ENCODE data around the gene DHRS2. TPM values are rescaled to one million over a fixed set of nuclear protein-coding genes. Genes with fewer than 3 reads are reported as not detected.
"Not testable (repeated sequence)": the region's sequence is repeated elsewhere in the genome, so short reads cannot be mapped to it uniquely, and the experiment has no call there.

DHRS2 gene
- total RNA-seq, 2 donors from 2014 or later = not detected

DNA sequence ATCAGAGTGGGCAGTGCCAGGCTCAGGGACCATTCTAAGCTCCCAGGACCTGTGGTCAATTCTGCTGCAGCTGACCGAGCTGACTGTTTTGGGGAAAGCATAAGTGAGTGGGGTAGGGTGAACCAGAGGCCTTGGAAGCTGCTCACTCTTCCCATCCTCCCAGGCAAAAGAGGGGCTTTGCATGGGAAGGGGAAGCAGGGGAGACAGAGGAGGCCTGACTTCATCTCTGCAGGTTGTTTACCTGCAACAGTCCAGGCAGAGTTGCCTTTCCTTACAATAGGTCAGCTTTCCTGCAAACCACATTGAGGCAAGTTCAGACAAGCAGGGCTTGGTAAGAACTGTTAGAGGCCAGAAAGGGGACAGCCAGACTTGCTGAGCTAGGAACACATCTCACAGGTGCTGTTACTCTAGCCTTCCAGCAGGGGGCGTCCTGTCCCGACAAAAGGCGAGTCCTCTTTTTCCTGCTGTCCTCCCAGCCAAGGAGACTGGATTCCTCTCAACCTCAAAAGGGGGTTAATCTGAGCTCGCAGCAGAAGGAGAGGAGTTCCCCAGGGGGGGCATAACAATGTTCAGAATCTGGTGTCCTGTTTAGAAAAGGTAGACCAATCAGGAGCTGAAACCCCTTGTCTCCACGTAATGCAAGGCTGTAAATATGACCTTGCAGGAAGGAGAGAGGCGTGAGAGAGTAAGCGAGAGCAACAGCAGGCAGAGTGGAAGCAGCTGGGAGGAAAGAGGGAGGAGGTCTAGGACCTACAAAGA lies 4.3 kb upstream of the DHRS2 start:
- Mint-ChIP-seq H3K4me1 (peaks cover 14% of the 10 kb centered on the region), H3K27me3 (peaks cover 10% of the 10 kb centered on the region), H3K4me3 (peak overlapping the region; percentile 86), H3K36me3 (ENCODE audit: low read depth) (no peaks in the 10 kb centered on the region), H3K27ac (no peak overlapping the region)
- DNase-seq = peak; percentile 48 to 68 (median 60)
- peak; percentile 81 for ATAC-seq
- no peaks in the 10 kb centered on the region for H3K9me3 ChIP-seq (ENCODE audit: control insufficient read depth, low read length, poor library complexity, severe bottlenecking)

DNA sequence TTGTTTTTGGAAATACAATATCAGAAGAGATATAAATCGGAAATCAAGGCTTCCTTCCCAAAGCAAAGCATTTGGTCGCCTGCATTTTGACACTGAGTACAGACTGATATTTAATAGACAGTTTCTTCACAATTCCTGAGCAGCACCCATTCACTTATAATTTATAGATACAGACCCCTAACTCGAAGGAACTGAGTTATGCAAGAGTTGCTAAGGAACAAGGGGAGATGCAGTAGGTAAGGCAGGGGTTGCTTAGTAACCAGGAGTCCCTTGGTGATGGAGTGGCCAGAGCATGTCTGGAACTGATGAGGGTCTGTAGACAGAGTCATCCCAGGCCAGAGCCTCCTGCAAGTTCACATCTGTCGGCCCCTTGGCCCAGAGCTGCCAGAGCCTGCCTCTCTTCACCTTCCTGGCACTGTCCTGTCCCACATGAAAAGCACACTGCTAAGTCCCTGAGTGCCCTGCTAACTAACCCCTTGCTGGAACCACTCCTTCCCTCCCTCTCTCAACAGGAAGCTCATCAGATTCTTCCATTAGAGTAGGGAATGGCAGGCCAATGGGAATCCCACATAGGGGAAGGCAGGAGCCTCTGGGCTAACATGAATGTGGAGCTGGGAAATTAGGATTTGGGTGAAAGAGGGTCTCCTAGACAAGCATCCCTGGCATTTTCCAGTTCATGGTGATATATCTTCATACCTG lies 3.6 kb upstream of the DHRS2 start:
- no peak for ATAC-seq
- peak overlapping the region; percentile 86 for H3K4me3 Mint-ChIP-seq
- DNase-seq = no peak
- no peaks in the 10 kb centered on the region for H3K9me3 ChIP-seq (ENCODE audit: control insufficient read depth, low read length, poor library complexity, severe bottlenecking)
- peaks cover 4% of the 10 kb centered on the region for H3K27me3 Mint-ChIP-seq
- H3K4me1 Mint-ChIP-seq = peaks cover 14% of the 10 kb centered on the region
- H3K27ac Mint-ChIP-seq = no peak overlapping the region
- no peaks in the 10 kb centered on the region for H3K36me3 Mint-ChIP-seq (ENCODE audit: low read depth)

DNA sequence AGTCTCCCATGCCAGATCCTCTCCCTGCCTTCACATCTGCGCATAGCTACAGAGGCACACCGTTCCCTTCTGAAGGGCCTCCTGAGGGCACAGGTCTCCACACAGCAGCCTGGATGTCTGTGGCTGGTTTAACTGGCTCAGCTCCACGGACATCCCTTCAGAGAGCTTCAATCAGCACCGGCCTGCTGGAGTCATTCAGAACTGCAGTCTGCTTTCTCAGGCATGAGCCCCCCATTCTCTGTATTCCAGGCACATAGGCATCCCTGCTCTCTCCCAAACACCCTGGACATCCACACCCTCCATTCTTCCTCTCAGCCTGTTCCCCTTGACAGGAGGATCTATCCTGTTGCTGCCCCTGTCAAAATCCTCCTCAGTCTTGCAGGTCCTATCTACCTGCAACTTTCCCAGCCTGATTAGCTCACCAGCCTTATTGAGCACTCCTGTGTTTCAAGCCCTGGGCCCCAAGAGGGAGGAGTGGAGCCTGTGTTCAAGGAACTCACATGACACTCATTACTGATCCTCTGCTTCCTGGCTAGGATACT lies 2.9 kb upstream of the DHRS2 start:
- Mint-ChIP-seq H3K27ac (no peak overlapping the region), H3K4me1 (peaks cover 14% of the 10 kb centered on the region), H3K4me3 (peak overlapping the region; percentile 43), H3K36me3 (ENCODE audit: low read depth) (no peaks in the 10 kb centered on the region), H3K27me3 (peaks cover 4% of the 10 kb centered on the region)
- no peak for ATAC-seq
- H3K9me3 ChIP-seq (ENCODE audit: control insufficient read depth, low read length, poor library complexity, severe bottlenecking) = no peaks in the 10 kb centered on the region
- no peak for DNase-seq

DNA sequence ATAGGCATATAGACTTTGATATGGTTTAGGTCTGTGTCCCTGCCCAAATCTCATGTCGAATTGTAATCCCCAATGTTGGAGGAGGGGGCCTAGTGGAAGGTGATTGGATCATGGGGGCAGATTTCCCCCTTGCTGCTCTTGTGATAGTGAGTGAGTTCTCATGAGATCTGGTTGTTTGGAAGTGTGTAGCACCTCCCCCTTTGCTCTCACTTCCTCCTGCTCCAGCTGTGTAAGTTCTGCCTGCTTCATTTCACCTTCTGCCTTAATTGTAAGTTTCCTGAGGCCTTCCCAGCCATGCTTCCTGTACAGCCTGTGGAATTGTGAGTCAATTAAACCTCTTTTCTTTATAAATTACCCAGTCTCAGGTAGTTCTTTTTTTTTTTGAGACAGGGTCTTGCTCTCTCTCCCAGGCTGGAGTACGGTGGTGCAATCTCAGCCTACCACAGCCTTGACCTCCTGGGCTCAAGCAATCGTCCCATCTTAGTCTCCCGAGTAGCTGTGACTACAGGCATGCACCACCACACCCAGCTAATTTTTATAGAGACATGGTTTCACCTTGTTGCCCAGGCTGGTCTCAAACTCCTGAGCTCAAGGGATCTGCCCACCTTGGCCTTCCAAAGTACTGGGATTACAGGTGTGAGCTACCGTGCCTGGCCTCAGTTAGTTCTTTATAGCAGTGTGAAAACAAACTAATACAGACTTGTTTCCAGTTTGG lies 1.3 kb upstream of the DHRS2 start:
- H3K9me3 ChIP-seq (ENCODE audit: control insufficient read depth, low read length, poor library complexity, severe bottlenecking) = not testable (repeated sequence)

DNA sequence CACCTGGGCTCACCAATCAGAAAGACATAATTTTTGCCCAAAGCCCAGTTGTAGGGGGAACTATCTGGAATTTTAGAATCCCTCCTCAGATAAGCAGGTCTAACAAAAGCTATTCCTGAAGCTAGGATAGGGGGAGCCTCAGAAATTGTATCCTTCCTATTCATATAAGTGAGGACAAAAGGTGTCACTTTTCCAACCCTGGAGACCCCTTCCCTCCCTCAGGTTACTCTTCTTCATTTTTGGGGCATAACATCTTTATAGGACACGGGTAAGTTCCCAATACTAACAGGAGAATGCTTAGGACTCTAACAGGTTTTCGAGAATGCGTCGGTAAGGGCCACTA lies 1.1 kb downstream of the DHRS2 start:
- not testable (repeated sequence) for H3K9me3 ChIP-seq (ENCODE audit: control insufficient read depth, low read length, poor library complexity, severe bottlenecking); ATAC-seq; DNase-seq; H3K4me3 Mint-ChIP-seq; H3K27me3 Mint-ChIP-seq; H3K27ac Mint-ChIP-seq; H3K36me3 Mint-ChIP-seq (ENCODE audit: low read depth); H3K4me1 Mint-ChIP-seq

More for the DNA sequence above, 1.3 kb upstream of the DHRS2 start:
- not testable (repeated sequence) for ATAC-seq; H3K4me3 Mint-ChIP-seq; H3K27me3 Mint-ChIP-seq; H3K27ac Mint-ChIP-seq; H3K36me3 Mint-ChIP-seq (ENCODE audit: low read depth); DNase-seq
- H3K4me1 Mint-ChIP-seq = peaks cover 14% of the 10 kb centered on the region

DNA sequence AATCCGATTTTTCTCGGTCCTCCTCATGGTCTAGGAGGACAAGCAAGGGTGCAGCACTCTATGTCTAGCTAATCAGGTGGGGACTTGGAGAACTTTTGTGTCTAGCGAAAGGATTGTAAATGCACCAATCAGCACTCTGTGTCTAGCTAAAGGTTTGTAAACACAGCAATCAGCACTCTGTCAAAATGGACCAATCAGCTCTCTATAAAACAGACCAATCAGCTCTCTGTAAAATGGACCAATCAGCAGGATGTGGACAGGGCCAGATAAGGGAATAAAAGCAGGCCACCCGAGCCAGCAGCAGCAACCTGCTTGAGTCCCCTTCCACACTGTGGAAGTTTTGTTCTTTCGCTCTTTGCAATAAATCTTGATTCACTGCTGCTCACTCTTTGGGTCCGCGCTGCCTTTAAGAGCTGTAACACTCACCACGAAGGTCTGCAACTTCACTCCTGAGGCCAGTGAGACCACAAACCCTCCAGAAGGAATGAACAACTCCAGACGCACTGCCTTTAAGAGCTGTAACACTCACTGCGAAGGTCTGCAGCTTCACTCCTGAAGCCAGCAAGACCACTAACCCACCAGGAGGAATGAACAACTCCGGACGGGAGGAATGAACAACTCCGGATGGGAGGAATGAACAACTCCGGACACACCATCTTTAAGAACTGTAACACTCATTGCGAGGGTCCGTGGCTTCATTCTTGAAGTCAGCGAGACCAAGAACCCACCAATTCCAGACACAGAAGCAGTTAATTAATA lies 1.7 kb downstream of the DHRS2 start:
- H3K9me3 ChIP-seq (ENCODE audit: control insufficient read depth, low read length, poor library complexity, severe bottlenecking) = not testable (repeated sequence)

DNA sequence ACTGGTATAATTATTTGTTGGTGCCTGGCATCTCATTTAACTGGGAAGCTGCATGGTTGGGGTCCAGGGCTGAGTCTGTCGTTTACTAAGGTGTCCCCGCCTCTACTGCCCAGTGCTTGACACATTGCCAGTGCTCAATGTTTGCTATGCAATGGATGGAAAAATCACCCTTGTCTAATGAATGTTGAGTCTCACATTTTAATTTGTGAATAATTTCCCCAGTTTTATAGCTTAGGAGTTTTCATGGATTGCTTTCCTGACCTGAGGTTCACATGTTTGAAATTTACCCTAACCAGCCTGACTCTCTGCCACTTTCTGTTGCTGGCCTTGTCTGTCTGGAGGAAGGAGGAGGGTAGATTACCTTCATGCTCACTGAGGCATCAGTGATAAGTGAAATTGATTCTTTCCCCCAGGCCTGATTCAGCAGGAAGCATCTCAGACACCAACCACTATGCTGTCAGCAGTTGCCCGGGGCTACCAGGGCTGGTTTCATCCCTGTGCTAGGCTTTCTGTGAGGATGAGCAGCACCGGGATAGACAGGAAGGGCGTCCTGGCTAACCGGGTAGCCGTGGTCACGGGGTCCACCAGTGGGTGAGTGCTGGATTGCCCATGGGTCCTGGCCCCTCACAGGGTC lies 2.4 kb downstream of the DHRS2 start:
- no peak overlapping the region for H3K4me3 Mint-ChIP-seq
- ATAC-seq = no peak
- H3K9me3 ChIP-seq (ENCODE audit: control insufficient read depth, low read length, poor library complexity, severe bottlenecking) = no peaks in the 10 kb centered on the region
- H3K36me3 Mint-ChIP-seq (ENCODE audit: low read depth) = no peaks in the 10 kb centered on the region
- DNase-seq = no peak
- H3K27me3 Mint-ChIP-seq = no peaks in the 10 kb centered on the region
- no peak overlapping the region for H3K27ac Mint-ChIP-seq
- peaks cover 4% of the 10 kb centered on the region for H3K4me1 Mint-ChIP-seq

More for the DNA sequence above, 1.7 kb downstream of the DHRS2 start:
- not testable (repeated sequence) for H3K27ac Mint-ChIP-seq; H3K27me3 Mint-ChIP-seq; H3K4me3 Mint-ChIP-seq; H3K4me1 Mint-ChIP-seq; H3K36me3 Mint-ChIP-seq (ENCODE audit: low read depth); ATAC-seq; DNase-seq

DNA sequence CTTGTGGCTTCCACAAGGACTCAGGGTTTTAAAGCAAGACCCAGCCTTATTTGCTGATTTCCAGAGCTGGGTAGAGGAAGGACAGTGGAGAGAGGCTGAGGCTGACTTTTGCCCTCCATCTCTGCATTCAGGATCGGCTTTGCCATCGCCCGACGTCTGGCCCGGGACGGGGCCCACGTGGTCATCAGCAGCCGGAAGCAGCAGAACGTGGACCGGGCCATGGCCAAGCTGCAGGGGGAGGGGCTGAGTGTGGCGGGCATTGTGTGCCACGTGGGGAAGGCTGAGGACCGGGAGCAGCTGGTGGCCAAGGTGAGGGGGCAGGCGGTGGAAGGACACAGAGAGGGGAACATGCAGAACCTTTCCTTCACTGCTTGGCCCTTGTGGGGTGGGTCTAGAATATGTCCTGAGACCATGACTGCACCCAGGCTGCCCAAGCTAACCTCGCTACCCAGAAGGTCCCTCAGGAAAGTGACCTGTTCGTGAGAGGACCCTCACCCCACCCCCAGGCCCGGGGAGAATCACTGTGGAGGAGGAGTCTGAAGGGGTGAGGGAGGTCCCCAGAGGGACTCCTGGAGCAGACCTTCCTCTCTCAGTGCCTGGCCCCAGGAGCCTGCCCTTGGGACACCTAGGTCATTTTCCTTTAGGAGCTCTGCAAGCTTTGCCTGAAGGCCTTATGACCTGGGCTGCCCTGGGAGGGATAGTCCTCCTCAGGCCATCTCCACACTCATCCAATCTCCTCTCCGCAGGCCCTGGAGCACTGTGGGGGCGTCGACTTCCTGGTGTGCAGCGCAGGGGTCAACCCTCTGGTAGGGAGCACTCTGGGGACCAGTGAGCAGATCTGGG lies 3.1 kb downstream of the DHRS2 start:
- peaks cover 4% of the 10 kb centered on the region for H3K4me1 Mint-ChIP-seq
- no peak overlapping the region for H3K27ac Mint-ChIP-seq
- ATAC-seq = no peak
- no peak overlapping the region for H3K4me3 Mint-ChIP-seq
- no peaks in the 10 kb centered on the region for H3K27me3 Mint-ChIP-seq
- H3K9me3 ChIP-seq (ENCODE audit: control insufficient read depth, low read length, poor library complexity, severe bottlenecking) = no peaks in the 10 kb centered on the region
- H3K36me3 Mint-ChIP-seq (ENCODE audit: low read depth) = no peaks in the 10 kb centered on the region
- no peak for DNase-seq

DNA sequence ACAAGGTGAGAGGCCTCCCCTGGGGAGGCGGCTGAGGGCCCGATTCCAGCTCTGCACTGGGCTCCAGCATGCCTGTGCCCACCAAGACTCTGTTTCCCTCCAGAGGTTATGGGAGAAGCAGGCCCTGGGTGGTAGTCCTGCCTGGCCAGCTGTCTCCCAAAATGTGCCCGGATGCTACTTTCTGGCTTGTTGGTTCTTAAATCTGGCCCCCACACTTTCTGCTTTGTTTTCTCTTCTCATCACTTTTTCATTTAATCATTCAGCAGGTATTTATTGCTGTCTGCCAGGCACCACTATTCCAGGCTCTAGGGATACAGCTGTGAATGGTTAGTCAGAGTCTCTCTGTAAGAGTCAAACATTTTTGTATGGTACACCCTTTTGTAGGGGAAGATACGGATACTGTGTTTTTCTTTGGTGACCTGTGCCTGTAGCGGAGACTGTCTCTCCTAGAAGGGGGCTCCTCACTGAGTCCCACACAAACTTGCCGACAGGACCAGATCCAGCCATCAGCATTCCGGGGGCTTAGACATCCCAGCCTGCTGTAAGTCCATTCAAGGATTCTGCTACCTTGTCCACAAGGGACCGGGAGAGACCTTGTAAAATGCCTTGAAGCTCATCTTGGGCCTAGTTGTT lies 3.8 kb downstream of the DHRS2 start:
- ATAC-seq = no peak
- Mint-ChIP-seq H3K27me3 (peaks cover 4% of the 10 kb centered on the region), H3K4me1 (peaks cover 4% of the 10 kb centered on the region), H3K27ac (no peak overlapping the region), H3K36me3 (ENCODE audit: low read depth) (no peaks in the 10 kb centered on the region), H3K4me3 (no peak overlapping the region)
- H3K9me3 ChIP-seq (ENCODE audit: control insufficient read depth, low read length, poor library complexity, severe bottlenecking) = no peaks in the 10 kb centered on the region
- no peak for DNase-seq

DNA sequence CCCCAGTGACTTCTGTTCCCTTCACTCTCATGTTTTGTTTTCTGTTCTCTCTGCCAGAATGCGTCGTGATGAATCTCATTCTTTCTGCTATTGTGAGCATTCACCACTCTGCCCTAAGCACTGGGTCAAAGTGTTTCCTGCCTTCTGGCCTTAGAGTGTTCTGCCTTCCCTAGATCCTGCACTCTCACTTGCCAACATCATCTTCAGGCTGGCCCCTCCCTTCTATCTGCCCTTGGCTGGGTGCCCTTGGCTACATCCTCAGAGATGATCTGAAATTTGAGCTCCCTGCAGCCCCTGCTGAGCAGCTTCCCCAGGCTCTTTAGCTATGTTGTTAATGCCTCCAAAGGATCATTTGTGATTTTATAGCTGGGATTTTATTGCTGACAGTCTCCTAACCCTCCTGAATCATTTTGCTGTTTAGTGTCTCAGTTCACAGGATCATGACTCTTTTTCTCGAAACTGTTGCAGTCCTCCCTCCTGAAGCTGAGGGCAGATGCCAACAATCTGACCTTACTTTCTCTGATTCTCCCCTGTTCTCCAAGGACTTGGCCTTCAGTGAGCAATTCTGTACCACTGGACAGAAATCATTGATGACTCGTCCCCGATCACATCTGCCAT lies 4.5 kb downstream of the DHRS2 start:
- H3K27ac Mint-ChIP-seq = no peak overlapping the region
- ATAC-seq (no peak), DNase-seq (no peak)

DNA sequence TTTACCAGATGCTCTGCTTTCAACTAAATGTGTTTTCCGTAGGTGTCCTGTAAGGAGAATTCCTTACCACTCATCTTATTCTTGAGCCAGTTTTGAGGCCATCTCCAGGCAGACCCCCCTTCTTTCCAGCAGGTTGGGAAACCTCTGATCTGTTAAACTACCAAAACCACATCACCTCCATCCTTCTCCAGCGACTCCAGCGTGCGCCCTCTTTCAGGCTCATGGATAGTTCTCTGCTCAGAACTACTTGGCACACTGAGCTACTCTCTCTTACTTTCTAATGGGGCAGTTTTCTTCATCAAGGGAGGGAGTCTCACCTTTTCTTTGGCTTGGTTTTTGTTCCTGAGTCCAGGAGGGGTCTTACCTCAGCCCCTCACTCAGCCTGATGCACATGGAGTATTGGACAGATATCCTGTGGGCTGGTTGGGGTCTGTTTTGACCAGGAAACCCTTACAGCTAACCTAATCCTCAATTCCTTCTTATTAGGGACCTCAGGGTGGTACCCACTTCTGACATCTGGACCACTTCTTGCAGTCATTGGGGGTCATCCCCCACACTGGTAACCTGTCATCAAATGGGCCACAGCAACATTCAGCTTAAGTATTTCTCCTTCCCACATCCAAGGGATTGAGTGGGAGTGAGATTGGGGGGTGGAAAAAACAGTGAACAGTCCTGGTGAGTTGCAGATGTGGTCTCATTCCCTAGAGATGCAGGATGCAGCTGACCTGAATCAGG lies 5.2 kb downstream of the DHRS2 start:
- Mint-ChIP-seq H3K36me3 (ENCODE audit: low read depth) (no peaks in the 10 kb centered on the region), H3K4me1 (no peaks in the 10 kb centered on the region), H3K4me3 (no peak overlapping the region), H3K27me3 (peaks cover 12% of the 10 kb centered on the region), H3K27ac (no peak overlapping the region)
- no peak for DNase-seq
- no peak for ATAC-seq
- H3K9me3 ChIP-seq (ENCODE audit: control insufficient read depth, low read length, poor library complexity, severe bottlenecking) = no peaks in the 10 kb centered on the region

More for the DNA sequence above, 4.5 kb downstream of the DHRS2 start:
- no peaks in the 10 kb centered on the region for H3K36me3 Mint-ChIP-seq (ENCODE audit: low read depth)
- no peak overlapping the region for H3K4me3 Mint-ChIP-seq
- H3K9me3 ChIP-seq (ENCODE audit: control insufficient read depth, low read length, poor library complexity, severe bottlenecking) = no peaks in the 10 kb centered on the region
- peaks cover 10% of the 10 kb centered on the region for H3K27me3 Mint-ChIP-seq
- H3K4me1 Mint-ChIP-seq = no peaks in the 10 kb centered on the region

All from T-helper 17 cell (primary cell).